Keratinocyte (primary cell): Measurements from ENCODE around the gene MOB2. TPM values are rescaled to one million over a fixed set of nuclear protein-coding genes. Genes with fewer than 3 reads are reported as not detected.

Experiments used
- DNase-seq: peaks from one replicate; pipeline ENCODE4 v3.0.0-alpha.2; 2011; ENCODE audit warnings: low read depth, missing footprints, low spot score
- FAIRE-seq: peaks from 2 replicates; lab custom pipeline; 2011; peaks lifted over from hg19 to GRCh38; lab: Jason Lieb, UNC
- H2AFZ ChIP-seq: 2 replicates; pipeline ENCODE4 v1.6.0; 2012; ENCODE audit warnings: low read length, control low read depth, inconsistent platforms; ENCODE audit not compliant: control insufficient read depth
- H3K27ac ChIP-seq: 2 replicates; pipeline ENCODE4 v1.5.1; 2011; ENCODE audit warnings: low read length; ENCODE audit not compliant: control insufficient read depth, insufficient read depth
- H3K27me3 ChIP-seq: 3 replicates; pipeline ENCODE4 v1.6.0; 2011; ENCODE audit warnings: low read length; ENCODE audit not compliant: control insufficient read depth, insufficient read depth; ENCODE audit errors: extremely low read depth
- H3K36me3 ChIP-seq, 2 experiments: 2 replicates in 1 of 2; 3 replicates in 1 of 2; pipeline ENCODE4 v1.5.1; 2011; ENCODE audit warnings: low read length in 2 of 2, mild to moderate bottlenecking in 1 of 2; ENCODE audit not compliant: control insufficient read depth in 2 of 2, insufficient read depth in 2 of 2; ENCODE audit errors: extremely low read depth in 1 of 2
- H3K4me1 ChIP-seq: 3 replicates; pipeline ENCODE4 v1.5.1; 2011; ENCODE audit warnings: low read length; ENCODE audit not compliant: control insufficient read depth, insufficient read depth; ENCODE audit errors: extremely low read depth
- H3K4me2 ChIP-seq: 3 replicates; pipeline ENCODE4 v1.6.0; 2011; ENCODE audit warnings: low read depth, low read length; ENCODE audit not compliant: control insufficient read depth, insufficient read depth; ENCODE audit errors: extremely low read depth
- H3K4me3 ChIP-seq, 3 experiments: fragments of 200-600 bp in 1 of 3; sonication (generic) in 1 of 3; 2 replicates in 2 of 3; 3 replicates in 1 of 3; pipeline ENCODE4 v1.5.1; 2011 to 2016; ENCODE audit warnings: low read length in 3 of 3, mild to moderate bottlenecking in 3 of 3, control low read depth in 2 of 3, inconsistent platforms in 1 of 3, low read depth in 1 of 3, mixed read lengths in 1 of 3, mixed run types in 1 of 3, moderate library complexity in 1 of 3; ENCODE audit not compliant: control insufficient read depth in 2 of 3, insufficient read depth in 2 of 3; ENCODE audit errors: extremely low read depth in 1 of 3
- H3K79me2 ChIP-seq: 2 replicates; pipeline ENCODE4 v1.6.0; 2012; ENCODE audit warnings: low read length; ENCODE audit not compliant: control insufficient read depth, insufficient read depth
- H3K9ac ChIP-seq: 3 replicates; pipeline ENCODE4 v1.6.0; 2011; ENCODE audit warnings: low read length; ENCODE audit not compliant: control insufficient read depth, insufficient read depth; ENCODE audit errors: extremely low read depth
- H3K9me1 ChIP-seq: 3 replicates; pipeline ENCODE4 v1.6.0; 2011; ENCODE audit warnings: low read length; ENCODE audit not compliant: control insufficient read depth, insufficient read depth; ENCODE audit errors: extremely low read depth
- H3K9me3 ChIP-seq: 2 replicates; pipeline ENCODE4 v1.5.1; 2012; ENCODE audit warnings: low read depth, low read length; ENCODE audit not compliant: control insufficient read depth
- H4K20me1 ChIP-seq: 3 replicates; pipeline ENCODE4 v1.6.0; 2011; ENCODE audit warnings: low read length; ENCODE audit not compliant: control insufficient read depth, insufficient read depth; ENCODE audit errors: extremely low read depth
- CTCF ChIP-seq, 3 experiments: IDR thresholded peaks in 1 of 3; conservative IDR thresholded peaks in 1 of 3; optimal IDR thresholded peaks in 1 of 3; 2 replicates in 2 of 3; 3 replicates in 1 of 3; pipeline versions ENCODE3 to v1.5.1; 2011; ENCODE audit warnings: low read length in 3 of 3, mild to moderate bottlenecking in 3 of 3, moderate library complexity in 2 of 3, control low read depth in 1 of 3, inconsistent platforms in 1 of 3; ENCODE audit not compliant: insufficient read depth in 2 of 3; ENCODE audit errors: extremely low read depth in 1 of 3
- EZH2 ChIP-seq: IDR thresholded peaks from one replicate; pipeline ENCODE4 v1.6.1; 2012; ENCODE audit warnings: inconsistent platforms, mild to moderate bottlenecking, low read length, moderate library complexity
- dilution Hi-C: fragments of 300-500 bp; cut with MboI; formaldehyde crosslinking; loops from one replicate; pipeline ENCODE4 v1.7.0; 2020; ENCODE audit warnings: low sequenced_read_pairs; ENCODE audit not compliant: extremely low pct_ligation_motif_present
- polyA plus RNA-seq, 5 experiments: library from polyadenylated mRNA; depleted of rRNA in 3 of 5; stranded (reverse) in 3 of 5; stranded (forward) in 1 of 5; unstranded in 1 of 5; fragments of >200 nt; gene quantifications; 1 replicate in 1 of 5; 2 replicates in 3 of 5; 3 replicates in 1 of 5; pipeline versions ENCODE4 v1.2.1 to v1.2.3, GENCODE V29; 2011 to 2012; ENCODE audit warnings: missing spikeins in 2 of 5, low read depth in 1 of 5, low replicate concordance in 1 of 5

MOB2 gene
- polyA plus RNA-seq, 1 donor (not counting 4 experiments of a cell fraction or from before 2014, with no cell fraction given), result 37.7 TPM

DNA sequence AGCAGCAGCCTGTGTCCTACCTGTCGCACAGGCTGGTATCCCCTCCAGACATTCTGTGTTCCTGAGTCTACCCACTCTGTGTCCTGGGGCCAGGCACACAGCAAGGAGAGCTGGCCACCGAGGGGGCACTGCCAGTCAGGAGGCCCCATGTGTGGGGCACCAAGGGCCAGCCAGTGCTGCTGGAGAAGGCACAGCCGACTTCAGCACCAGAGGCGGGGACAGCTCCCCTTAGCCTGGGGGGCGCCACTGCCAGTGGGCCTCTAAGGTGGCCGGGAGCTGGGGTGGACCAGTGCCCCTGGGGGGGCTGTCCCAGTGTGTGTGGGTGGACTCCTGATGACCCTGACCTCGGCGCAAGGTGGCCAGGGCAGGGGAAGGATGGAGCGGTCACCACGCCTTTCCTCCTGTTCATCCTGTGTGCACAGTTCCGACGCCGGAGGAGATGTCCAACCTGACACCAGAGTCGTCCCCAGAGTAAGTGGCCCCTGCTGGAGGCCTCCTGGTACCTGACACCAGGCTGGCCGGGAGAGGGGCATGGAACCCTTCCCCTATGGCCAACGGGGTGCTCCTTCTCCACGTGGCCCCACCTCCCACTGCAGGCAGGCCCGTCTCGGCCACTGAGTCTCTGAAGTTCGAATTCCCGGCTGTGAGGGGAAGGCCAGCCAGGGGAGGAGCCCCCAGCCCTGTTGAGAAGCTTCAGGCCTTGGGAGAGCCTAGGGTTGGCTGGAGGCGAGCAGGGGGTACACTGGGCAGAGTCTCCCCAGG lies 35.4 kb downstream of the MOB2 start:
- Histone ChIP-seq H3K79me2 (no peaks in the 10 kb centered on the region), H3K9me3 (no peaks in the 10 kb centered on the region), H3K9ac (no peak overlapping the region), H2AFZ (no peak overlapping the region), H3K4me3 (no peak overlapping the region), H3K36me3 (no peaks in the 10 kb centered on the region), H4K20me1 (peaks cover 3% of the 10 kb centered on the region), H3K4me1 (peaks cover 3% of the 10 kb centered on the region), H3K9me1 (no peaks in the 10 kb centered on the region), H3K27ac (no peak overlapping the region), H3K27me3 (peaks cover 56% of the 10 kb centered on the region), H3K4me2 (no peak overlapping the region)
- FAIRE-seq (no peak), DNase-seq (no peak)
- dilution Hi-C loops, result no loop called here
- TF ChIP-seq CTCF (optimal IDR thresholded peaks at IDR 0.05 in 1 of 3, IDR thresholded peaks at IDR 0.05 in 1 of 3, conservative IDR thresholded peaks at IDR 0.05 in 1 of 3; ENCODE audit: extremely low read depth in 1 of 3, insufficient read depth in 2 of 3, low read length in 3 of 3) (no peak), EZH2 (no peak)

GRCh38 chr11:1450344-1450875 lies 36.2 kb downstream of the MOB2 start:
- DNase-seq (no peak), FAIRE-seq (no peak)
- Histone ChIP-seq H3K27me3 (peaks cover 60% of the 10 kb centered on the region), H3K4me1 (peaks cover 3% of the 10 kb centered on the region), H3K9me1 (no peaks in the 10 kb centered on the region), H3K4me3 (no peak overlapping the region), H2AFZ (no peak overlapping the region), H3K36me3 (no peaks in the 10 kb centered on the region), H3K9me3 (no peaks in the 10 kb centered on the region), H3K4me2 (no peak overlapping the region), H4K20me1 (peaks cover 3% of the 10 kb centered on the region), H3K79me2 (no peaks in the 10 kb centered on the region), H3K9ac (no peak overlapping the region), H3K27ac (no peak overlapping the region)
- dilution Hi-C loops, result no loop called here
- no peak for TF ChIP-seq EZH2
- no peak for TF ChIP-seq CTCF (optimal IDR thresholded peaks at IDR 0.05 in 1 of 3, IDR thresholded peaks at IDR 0.05 in 1 of 3, conservative IDR thresholded peaks at IDR 0.05 in 1 of 3; ENCODE audit: extremely low read depth in 1 of 3, insufficient read depth in 2 of 3, low read length in 3 of 3)
